HepG2 (cell line): ENCODE results near the gene LARP4. TPM values are rescaled to one million over a fixed set of nuclear protein-coding genes. Genes with fewer than 3 reads are reported as not detected.

Experiments
- ATAC-seq: fragments of 200-7000 bp; cut with Tn5 transposase; 3 replicates; pipeline ENCODE4 v1.9.1; 2020; ENCODE audit warnings: mild to moderate bottlenecking, moderate library complexity
- BruUV-seq: library from RNA; stranded (reverse); fragments of 400-500 nt; replicated peaks from 2 replicates; lab custom pipeline; 2021; lab: Mats Ljungman, UMichigan
- CTCF ChIA-PET: fragments of 300-600 bp; formaldehyde crosslinking; extraction: SDS; loops from one replicate; lab custom pipeline; 2021; ENCODE audit warnings: low total read pairs, inconsistent platforms, low intra/inter-chr PET ratio; lab: Yijun Ruan, JAX
- POLR2A ChIA-PET: fragments of 350-600 bp; sonication (Branson Sonifier 250); formaldehyde crosslinking; loops from one replicate; lab custom pipeline; 2020; ENCODE audit warnings: antibody characterized with exemption, inconsistent platforms; lab: Yijun Ruan, JAX
- DNase-seq: peaks from one replicate; pipeline ENCODE4 v3.0.0-alpha.2; 2015; ENCODE audit warnings: low spot score
- FAIRE-seq: peaks from 3 replicates; lab custom pipeline; 2011; peaks lifted over from hg19 to GRCh38; lab: Jason Lieb, UNC
- H2AFZ ChIP-seq: one replicate; pipeline ENCODE4 v1.6.1; 2011; ENCODE audit warnings: low read length, inconsistent platforms
- H3K27ac ChIP-seq: fragments of 300-600 bp; 3 replicates; pipeline ENCODE4 v1.8.0; 2011; ENCODE audit warnings: mixed run types, mild to moderate bottlenecking, mixed read lengths, low read length, inconsistent platforms; ENCODE audit not compliant: insufficient read depth; ENCODE audit errors: extremely low read length
- H3K27me3 ChIP-seq, 2 experiments: fragments of 200-600 bp in 1 of 2; 2 replicates in 1 of 2; 3 replicates in 1 of 2; pipeline versions ENCODE4 v1.6.0 to v1.8.0; 2011; ENCODE audit warnings: low read length in 2 of 2, mild to moderate bottlenecking in 2 of 2, moderate library complexity in 2 of 2, inconsistent platforms in 1 of 2; ENCODE audit not compliant: insufficient read depth in 2 of 2, control insufficient read depth in 1 of 2
- H3K36me3 ChIP-seq, 2 experiments: fragments of 200-600 bp in 1 of 2; replicated peaks in 1 of 2; 2 replicates in 1 of 2; 3 replicates in 1 of 2; pipeline versions ENCODE4 v1.5.1 to v1.8.0; 2011; ENCODE audit warnings: low read length in 2 of 2, inconsistent platforms in 1 of 2; ENCODE audit not compliant: insufficient read depth in 2 of 2, control insufficient read depth in 1 of 2
- H3K4me1 ChIP-seq: 2 replicates; pipeline ENCODE4 v1.5.1; 2012; ENCODE audit warnings: low read length, inconsistent platforms; ENCODE audit not compliant: insufficient read depth
- H3K4me2 ChIP-seq: 2 replicates; pipeline ENCODE4 v1.6.0; 2011; ENCODE audit warnings: low read depth, low read length, inconsistent platforms
- H3K4me3 ChIP-seq, 3 experiments: fragments of 200-600 bp in 1 of 3; sonication (generic), shearing (Covaris generic) in 1 of 3; replicated peaks in 1 of 3; 2 replicates each; pipeline ENCODE4 v1.5.1; 2011 to 2016; ENCODE audit warnings: low read length in 3 of 3, inconsistent platforms in 2 of 3, low read depth in 2 of 3, mild to moderate bottlenecking in 2 of 3, control low read depth in 1 of 3, mixed read lengths in 1 of 3; ENCODE audit not compliant: insufficient read depth in 1 of 3
- H3K79me2 ChIP-seq: one replicate; pipeline ENCODE4 v1.6.1; 2011; ENCODE audit warnings: low read length, inconsistent platforms; ENCODE audit not compliant: insufficient read depth
- H3K9ac ChIP-seq: 2 replicates; pipeline ENCODE4 v1.6.0; 2011; ENCODE audit warnings: mild to moderate bottlenecking, low read depth, low read length, inconsistent platforms; ENCODE audit not compliant: insufficient read depth
- H3K9me3 ChIP-seq: 2 replicates; pipeline ENCODE4 v1.5.1; 2012; ENCODE audit warnings: mild to moderate bottlenecking, low read length
- H4K20me1 ChIP-seq: 2 replicates; pipeline ENCODE4 v1.6.0; 2011; ENCODE audit warnings: inconsistent platforms, mild to moderate bottlenecking, low read length, moderate library complexity; ENCODE audit not compliant: insufficient read depth
- BATF2 ChIP-seq: sonication (generic); formaldehyde crosslinking; IDR thresholded peaks from 2 replicates; pipeline ENCODE4 v1.8.0; 2022; ENCODE audit warnings: mild to moderate bottlenecking, missing genetic modification reagents, moderate library complexity
- CEBPB ChIP-seq: IDR thresholded peaks from 2 replicates; pipeline ENCODE4 v1.6.1; 2011; ENCODE audit warnings: low read depth, low read length, improper control_type of control experiment, borderline replicate concordance
- FOXO4 ChIP-seq: sonication (generic); formaldehyde crosslinking; conservative IDR thresholded peaks from 2 replicates; pipeline ENCODE4 v1.8.1; 2023; ENCODE audit warnings: missing genetic modification reagents
- KLF6 ChIP-seq: IDR thresholded peaks from 2 replicates; pipeline ENCODE4 v1.8.0; 2016; ENCODE audit warnings: missing biosample characterization, missing genetic modification reagents
- SKIL ChIP-seq: sonication (generic); formaldehyde crosslinking; IDR thresholded peaks from 2 replicates; pipeline ENCODE4 v1.8.0; 2022; ENCODE audit warnings: missing genetic modification reagents, mild to moderate bottlenecking, moderate library complexity, borderline replicate concordance
- SMARCC2 ChIP-seq: fragments of 450-650 bp; IDR thresholded peaks from 2 replicates; pipeline ENCODE4 v1.6.1; 2017; ENCODE audit warnings: antibody characterized with exemption, mild to moderate bottlenecking
- ZNF24 ChIP-seq: fragments of 450-650 bp; IDR thresholded peaks from 2 replicates; pipeline ENCODE4 v1.6.1; 2017; ENCODE audit warnings: antibody characterized with exemption, mild to moderate bottlenecking
- WGBS: methylation state at CpG from one replicate; pipeline ENCODE4 v1.1.6; 2017; ENCODE audit warnings: low lambda C conversion rate; 5-methylcytosine and 5-hydroxymethylcytosine counted together
- in situ Hi-C: cut with HindIII; loops from 2 replicates; pipeline ENCODE4 v1.10.0; 2017; ENCODE audit warnings: low pct_unique_long_range_greater_than_20kb; ENCODE audit not compliant: extremely low pct_ligation_motif_present
- intact Hi-C: fragments of 100-400 bp; cut with micrococcal nuclease; formaldehyde crosslinking; loops from one replicate; pipeline ENCODE4 v1.10.0; 2022; ENCODE audit not compliant: unreplicated experiment
- polyA plus RNA-seq, 8 experiments: library from polyadenylated mRNA; depleted of rRNA in 3 of 8; stranded (reverse) in 7 of 8; unstranded in 1 of 8; fragments of >200 nt; fragmentation: Illumina TruSeq in 4 of 8; extraction: Trizol in 4 of 8; gene quantifications; 2 replicates each; pipeline versions ENCODE4 v1.2.1 to v1.2.3, GENCODE V29; 2011 to 2016; ENCODE audit warnings: low read depth in 4 of 8, missing spikeins in 1 of 8, mixed read lengths in 1 of 8; ENCODE audit not compliant: insufficient read depth in 1 of 8
- total RNA-seq, 5 experiments: library from RNA; depleted of rRNA; stranded (reverse); fragments of >200 nt; fragmentation: Illumina TruSeq; extraction: Trizol; gene quantifications; 2 replicates each; pipeline ENCODE4 v1.2.3, GENCODE V29; 2016; ENCODE audit warnings: low read depth in 1 of 5

LARP4 gene
- total and polyA plus RNA-seq, 2 of the 13 experiments (the other 11 are each of a cell fraction or from before 2014, with no cell fraction given), result 16.4 to 42.7 TPM

GRCh38 chr12:50411051-50411660, 10.5 kb downstream of the LARP4 start:
- Histone ChIP-seq H3K36me3 (peaks cover 3 to 22% of the 10 kb centered on the region in 2 experiments; a peak in 4 of 5 replicates), H3K4me3 (no peak overlapping the region), H2AFZ (no peak overlapping the region), H3K4me1 (no peaks in the 10 kb centered on the region), H3K27ac (no peak overlapping the region), H3K79me2 (peaks cover 92% of the 10 kb centered on the region), H3K27me3 (no peaks in the 10 kb centered on the region), H3K9me3 (no peaks in the 10 kb centered on the region), H3K9ac (no peak overlapping the region), H4K20me1 (peaks cover 53% of the 10 kb centered on the region), H3K4me2 (no peak overlapping the region)
- ChIA-PET CTCF (no interaction called here), POLR2A (no interaction called here)
- DNase-seq, result no peak
- ATAC-seq, result no peak
- BruUV-seq, result no TSS peak
- intact Hi-C loops, result no loop called here
- 94% methylated on average over 9 of the region's 9 CpGs for WGBS
- FAIRE-seq, result no peak
- TF ChIP-seq ZNF24, result no peak
- peak; percentile 28; the same call in 1 of the 2 replicates for TF ChIP-seq CEBPB
- in situ Hi-C loops, result no loop called here

GRCh38 chr12:50415899-50416479, 15.3 kb downstream of the LARP4 start:
- Histone ChIP-seq H3K4me3 (no peak overlapping the region), H3K9me3 (no peaks in the 10 kb centered on the region), H3K9ac (no peak overlapping the region), H2AFZ (no peak overlapping the region), H3K27me3 (no peaks in the 10 kb centered on the region), H3K4me2 (no peak overlapping the region), H3K36me3 (peaks cover 7 to 28% of the 10 kb centered on the region in 2 experiments; a peak in 4 of 5 replicates), H3K4me1 (no peaks in the 10 kb centered on the region), H4K20me1 (peaks cover 67% of the 10 kb centered on the region), H3K79me2 (peaks cover 97% of the 10 kb centered on the region), H3K27ac (no peak overlapping the region)
- in situ Hi-C loops (no loop called here), intact Hi-C loops (no loop called here)
- FAIRE-seq, result no peak
- CTCF ChIA-PET, result no interaction called here
- BruUV-seq, result no TSS peak
- POLR2A ChIA-PET, result no interaction called here
- TF ChIP-seq FOXO4 (CRISPR knock-in tag), result 0 out of 2 replicates have a peak, but pooled peaks have one; percentile 22
- TF ChIP-seq KLF6 (CRISPR knock-in tag), result no peak
- TF ChIP-seq SMARCC2, result no peak
- no peak for TF ChIP-seq SKIL (CRISPR knock-in tag)
- TF ChIP-seq BATF2 (CRISPR knock-in tag), result no peak
- 97% methylated on average over 6 of the region's 6 CpGs for WGBS
- DNase-seq, result no peak
- no peak for ATAC-seq
